Immature natural killer cell (primary cell): ENCODE data around the gene STOM. TPM values are rescaled to one million over a fixed set of nuclear protein-coding genes. Genes with fewer than 3 reads are reported as not detected.

Experiments used
- DNase-seq, 3 donors: peaks; one replicate each; pipeline ENCODE4 v3.0.0; 2022; ENCODE audit warnings: mixed read lengths in 1 of 3
- H3K27ac Mint-ChIP-seq, 6 donors: one replicate each; pipeline ENCODE4 v1.8.0; 2020; ENCODE audit warnings: mixed read lengths in 6 of 6, mild to moderate bottlenecking in 5 of 6, inconsistent platforms in 4 of 6, moderate library complexity in 3 of 6
- H3K27me3 Mint-ChIP-seq, 3 donors: one replicate each; pipeline ENCODE4 v1.8.0; 2020 to 2021; ENCODE audit warnings: low read depth in 3 of 3, mild to moderate bottlenecking in 3 of 3, mixed read lengths in 3 of 3, moderate library complexity in 3 of 3, inconsistent platforms in 1 of 3
- H3K36me3 Mint-ChIP-seq, 3 donors: one replicate each; pipeline ENCODE4 v1.8.0; 2020; ENCODE audit warnings: mixed read lengths in 3 of 3, inconsistent platforms in 2 of 3, mild to moderate bottlenecking in 2 of 3
- H3K4me1 Mint-ChIP-seq, 2 donors: one replicate each; pipeline ENCODE4 v1.8.0; 2020; ENCODE audit warnings: inconsistent platforms in 2 of 2, mild to moderate bottlenecking in 2 of 2, mixed read lengths in 2 of 2, moderate library complexity in 1 of 2
- H3K4me3 Mint-ChIP-seq, 5 donors: one replicate each; pipeline ENCODE4 v1.8.0; 2020; ENCODE audit warnings: mild to moderate bottlenecking in 5 of 5, mixed read lengths in 5 of 5, inconsistent platforms in 3 of 5, moderate library complexity in 3 of 5
- H3K9me3 Mint-ChIP-seq, 6 donors: one replicate each; pipeline ENCODE4 v1.8.0; 2020; ENCODE audit warnings: mild to moderate bottlenecking in 6 of 6, mixed read lengths in 6 of 6, inconsistent platforms in 4 of 6, moderate library complexity in 3 of 6
- polyA plus RNA-seq, 3 donors: library from polyadenylated mRNA; unstranded; fragments of 300-500 nt; fragmentation: Illumina TruSeq; gene quantifications; one replicate each; pipeline ENCODE4 v1.2.3, GENCODE V29; 2021

The STOM gene
- polyA plus RNA-seq, 3 donors from 2014 or later: 472 to 632 (median 495) TPM

GRCh38 chr9:121386442-121387175, 16.6 kb upstream of the STOM start:
- DNase-seq: no peak

GRCh38 chr9:121383715-121384114, 13.7 kb upstream of the STOM start:
- DNase-seq: no peak
- no peaks in the 10 kb centered on the region for H3K36me3 Mint-ChIP-seq
- H3K4me1 Mint-ChIP-seq: no peaks in the 10 kb centered on the region
- peaks cover 0 to 2% (median 2%) of the 10 kb centered on the region in 3 donors for H3K27me3 Mint-ChIP-seq
- H3K27ac Mint-ChIP-seq: no peak overlapping the region
- H3K9me3 Mint-ChIP-seq: no peaks in the 10 kb centered on the region
- no peak overlapping the region for H3K4me3 Mint-ChIP-seq

More at GRCh38 chr9:121386442-121387175, 16.6 kb upstream of the STOM start:
- Mint-ChIP-seq H3K4me1 (no peaks in the 10 kb centered on the region), H3K27me3 (peaks cover 0 to 2% (median 2%) of the 10 kb centered on the region in 3 donors), H3K36me3 (no peaks in the 10 kb centered on the region), H3K27ac (no peak overlapping the region), H3K9me3 (no peaks in the 10 kb centered on the region), H3K4me3 (no peak overlapping the region)

- no peaks in the 10 kb centered on the region for H3K27me3 Mint-ChIP-seq
- H3K27ac Mint-ChIP-seq: peak overlapping the region in 1 of 6 donors; percentile 28
- DNase-seq: no peak
- no peak overlapping the region for H3K4me3 Mint-ChIP-seq
- peaks cover 0 to under 1% of the 10 kb centered on the region in 2 donors for H3K4me1 Mint-ChIP-seq
- H3K36me3 Mint-ChIP-seq: no peaks in the 10 kb centered on the region
- H3K9me3 Mint-ChIP-seq: no peaks in the 10 kb centered on the region
These were observed 10.8 kb upstream of the STOM start for GRCh38 chr9:121380846-121381245.

GRCh38 chr9:121376214-121376830, 6.3 kb upstream of the STOM start:
- Mint-ChIP-seq H3K9me3 (no peaks in the 10 kb centered on the region), H3K27ac (no peak overlapping the region), H3K27me3 (peaks cover 0 to 2% (median 0%) of the 10 kb centered on the region in 3 donors), H3K4me1 (peaks cover 21% of the 10 kb centered on the region in 2 donors), H3K4me3 (no peak overlapping the region), H3K36me3 (no peaks in the 10 kb centered on the region)
- DNase-seq: peak; percentile 32 to 51 (median 47)

GRCh38 chr9:121373011-121373729, 3.1 kb upstream of the STOM start:
- H3K27me3 Mint-ChIP-seq: peaks cover 15 to 19% (median 18%) of the 10 kb centered on the region in 3 donors
- no peaks in the 10 kb centered on the region for H3K36me3 Mint-ChIP-seq
- no peak for DNase-seq
- no peaks in the 10 kb centered on the region for H3K9me3 Mint-ChIP-seq
- H3K4me3 Mint-ChIP-seq: no peak overlapping the region
- H3K4me1 Mint-ChIP-seq: peaks cover 36 to 37% of the 10 kb centered on the region in 2 donors
- peak overlapping the region; percentile 7 to 96 (median 42) for H3K27ac Mint-ChIP-seq

- H3K27ac Mint-ChIP-seq: peak overlapping the region; percentile 53 to 97 (median 86)
These were observed 2.4 kb upstream of the STOM start for GRCh38 chr9:121372239-121373010.

GRCh38 chr9:121371495-121372061, 1.5 kb upstream of the STOM start:
- Mint-ChIP-seq H3K27ac (peak overlapping the region; percentile 52 to 97 (median 89)), H3K4me1 (peaks cover 52 to 53% of the 10 kb centered on the region in 2 donors)

More at GRCh38 chr9:121372239-121373010, 2.4 kb upstream of the STOM start:
- DNase-seq: no peak
- H3K36me3 Mint-ChIP-seq: no peaks in the 10 kb centered on the region
- no peaks in the 10 kb centered on the region for H3K9me3 Mint-ChIP-seq
- H3K4me3 Mint-ChIP-seq: no peak overlapping the region
- H3K27me3 Mint-ChIP-seq: peaks cover 16 to 21% (median 21%) of the 10 kb centered on the region in 3 donors
- H3K4me1 Mint-ChIP-seq: peaks cover 43 to 44% of the 10 kb centered on the region in 2 donors

GRCh38 chr9:121368745-121369144, 1.3 kb downstream of the STOM start:
- peaks cover 76 to 81% of the 10 kb centered on the region in 2 donors for H3K4me1 Mint-ChIP-seq
- peak; percentile 65 to 67 (median 67) for DNase-seq
- peak overlapping the region; percentile 92 to 98 (median 96) for H3K27ac Mint-ChIP-seq
- peaks cover 0 to 14% (median 4%) of the 10 kb centered on the region in 3 donors for H3K36me3 Mint-ChIP-seq
- no peaks in the 10 kb centered on the region for H3K9me3 Mint-ChIP-seq
- peaks cover 16 to 23% (median 21%) of the 10 kb centered on the region in 3 donors for H3K27me3 Mint-ChIP-seq
- peak overlapping the region; percentile 96 to 99 (median 97) for H3K4me3 Mint-ChIP-seq

More at GRCh38 chr9:121371495-121372061, 1.5 kb upstream of the STOM start:
- Mint-ChIP-seq H3K27me3 (peaks cover 16 to 23% (median 21%) of the 10 kb centered on the region in 3 donors), H3K4me3 (peak overlapping the region; percentile 36 to 96 (median 61)), H3K36me3 (peaks cover 0 to 5% (median 0%) of the 10 kb centered on the region in 3 donors), H3K9me3 (no peaks in the 10 kb centered on the region)
- no peak for DNase-seq

- Mint-ChIP-seq H3K4me3 (peak overlapping the region; percentile 96 to 99 (median 97)), H3K9me3 (no peaks in the 10 kb centered on the region), H3K27me3 (peaks cover 16 to 23% (median 21%) of the 10 kb centered on the region in 3 donors), H3K27ac (peak overlapping the region; percentile 92 to 98 (median 96)), H3K4me1 (peaks cover 80 to 85% of the 10 kb centered on the region in 2 donors), H3K36me3 (peaks cover 0 to 14% (median 4%) of the 10 kb centered on the region in 3 donors)
- no peak for DNase-seq
These were observed 1.9 kb downstream of the STOM start for GRCh38 chr9:121368138-121368522.

GRCh38 chr9:121367306-121368137, 2.5 kb downstream of the STOM start:
- Mint-ChIP-seq H3K4me1 (peaks cover 80 to 85% of the 10 kb centered on the region in 2 donors), H3K9me3 (no peaks in the 10 kb centered on the region), H3K27ac (peak overlapping the region; percentile 92 to 98 (median 96)), H3K27me3 (peaks cover 16 to 23% (median 21%) of the 10 kb centered on the region in 3 donors), H3K4me3 (peak overlapping the region; percentile 96 to 99 (median 97)), H3K36me3 (peaks cover 0 to 14% (median 4%) of the 10 kb centered on the region in 3 donors)
- DNase-seq: no peak

- peak overlapping the region; percentile 76 to 99 (median 97) for H3K4me3 Mint-ChIP-seq
- no peak for DNase-seq
- peaks cover 0 to 17% (median 4%) of the 10 kb centered on the region in 3 donors for H3K36me3 Mint-ChIP-seq
- peak overlapping the region; percentile 39 to 98 (median 92) for H3K27ac Mint-ChIP-seq
- peaks cover 77 to 85% of the 10 kb centered on the region in 2 donors for H3K4me1 Mint-ChIP-seq
- peaks cover 16 to 21% (median 21%) of the 10 kb centered on the region in 3 donors for H3K27me3 Mint-ChIP-seq
- H3K9me3 Mint-ChIP-seq: no peaks in the 10 kb centered on the region
These were observed 3.3 kb downstream of the STOM start for GRCh38 chr9:121366611-121367192.

- H3K27ac Mint-ChIP-seq: peak overlapping the region; percentile 23 to 72 (median 48)
- H3K4me3 Mint-ChIP-seq: peak overlapping the region; percentile 12 to 99 (median 40)
- H3K27me3 Mint-ChIP-seq: peaks cover 16 to 20% (median 20%) of the 10 kb centered on the region in 3 donors
- H3K36me3 Mint-ChIP-seq: peaks cover 0 to 18% (median 4%) of the 10 kb centered on the region in 3 donors
- peaks cover 80 to 84% of the 10 kb centered on the region in 2 donors for H3K4me1 Mint-ChIP-seq
- no peaks in the 10 kb centered on the region for H3K9me3 Mint-ChIP-seq
- no peak for DNase-seq
These were observed 4.5 kb downstream of the STOM start for GRCh38 chr9:121365564-121365963.
